Superior temporal gyrus (tissue), 1 donor: ENCODE data around the gene CRABP2.
A peak's percentile ranks its signal among the peaks of the same experiment; 100 is the strongest.

Experiments
- DNase-seq: peaks from one replicate; pipeline ENCODE4 v3.0.0-alpha.2; 2016; ENCODE audit errors: extremely low spot score

CRABP2 gene

GRCh38 chr1:156670359-156670758 is 35.0 kb downstream of the CRABP2 start:
- no peak for DNase-seq

- DNase-seq: no peak
These were observed 35.6 kb downstream of the CRABP2 start for GRCh38 chr1:156669794-156670193.

GRCh38 chr1:156668801-156669637 is 36.4 kb downstream of the CRABP2 start:
- DNase-seq: no peak

GRCh38 chr1:156667968-156668709 is 37.2 kb downstream of the CRABP2 start:
- no peak for DNase-seq

GRCh38 chr1:156667610-156667967 is 37.8 kb downstream of the CRABP2 start:
- peak; percentile 54 for DNase-seq

- DNase-seq: no peak
These were observed 38.3 kb downstream of the CRABP2 start for GRCh38 chr1:156666862-156667609.

- DNase-seq: no peak
These were observed 39.8 kb downstream of the CRABP2 start for GRCh38 chr1:156665539-156665938.

- DNase-seq: no peak
These were observed 40.5 kb downstream of the CRABP2 start for GRCh38 chr1:156664767-156665411.

- DNase-seq: no peak
These were observed 41.2 kb downstream of the CRABP2 start for GRCh38 chr1:156664046-156664766.

- no peak for DNase-seq
These were observed 42.2 kb downstream of the CRABP2 start for GRCh38 chr1:156663178-156663577.

GRCh38 chr1:156662800-156663055 is 42.7 kb downstream of the CRABP2 start:
- DNase-seq: no peak

GRCh38 chr1:156662005-156662799 is 43.2 kb downstream of the CRABP2 start:
- peak; percentile 82 for DNase-seq

- DNase-seq: no peak
These were observed 44.7 kb downstream of the CRABP2 start for GRCh38 chr1:156660752-156661112.

- DNase-seq: peak; percentile 96
These were observed 45.2 kb downstream of the CRABP2 start for GRCh38 chr1:156659988-156660751.

GRCh38 chr1:156659661-156659987 is 45.8 kb downstream of the CRABP2 start:
- DNase-seq: no peak

- DNase-seq: peak; percentile 13
These were observed 46.3 kb downstream of the CRABP2 start for GRCh38 chr1:156658945-156659574.

- DNase-seq: no peak
These were observed 46.9 kb downstream of the CRABP2 start for GRCh38 chr1:156658496-156658895.

- peak; percentile 14 for DNase-seq
These were observed 47.6 kb downstream of the CRABP2 start for GRCh38 chr1:156657741-156658319.
